GM10266 (cell line): ENCODE data around the gene UAP1L1.

Experiments
- DNase-seq: peaks from one replicate; pipeline ENCODE4 v3.0.0; 2012; ENCODE audit errors: extremely low spot score
- TF ChIP-seq, protein P1 (sequence below): IDR thresholded peaks from 2 replicates; pipeline ENCODE4 v1.5.1; 2012; ENCODE audit warnings: mild to moderate bottlenecking, low read depth; ENCODE audit not compliant: control insufficient read depth, insufficient read depth; ENCODE audit errors: missing control alignments

UAP1L1 gene

DNA sequence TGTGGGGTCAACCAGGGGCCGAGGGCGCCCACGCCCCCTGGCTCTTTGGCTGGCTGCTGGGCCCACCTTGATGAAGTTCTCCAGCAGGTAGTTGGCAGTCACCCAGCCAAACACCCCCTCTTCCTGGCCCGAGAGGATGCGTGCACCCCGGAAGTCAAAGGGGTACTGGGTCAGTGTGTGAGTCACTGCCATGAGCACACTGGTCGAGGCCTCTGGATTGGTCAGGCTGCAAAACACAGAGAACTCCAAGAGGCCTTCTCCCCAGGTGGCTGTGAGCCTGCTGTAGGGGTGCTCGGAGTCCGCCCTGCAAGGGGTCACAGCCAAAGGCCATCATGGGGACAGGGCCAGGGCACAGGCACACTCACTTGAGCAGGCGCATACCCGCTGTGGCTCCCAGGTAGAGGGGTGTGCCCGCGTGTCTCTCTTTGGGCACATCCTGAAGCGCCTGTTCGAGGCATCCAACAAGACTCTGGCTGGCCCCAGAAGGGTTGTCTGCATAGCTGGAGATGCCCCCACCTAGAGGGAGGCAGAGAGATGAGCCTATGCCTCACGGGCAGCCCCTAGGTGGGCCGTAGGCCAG lies 26.1 kb upstream of the UAP1L1 start:
- no peak for DNase-seq
- TF ChIP-seq, protein P1, sequence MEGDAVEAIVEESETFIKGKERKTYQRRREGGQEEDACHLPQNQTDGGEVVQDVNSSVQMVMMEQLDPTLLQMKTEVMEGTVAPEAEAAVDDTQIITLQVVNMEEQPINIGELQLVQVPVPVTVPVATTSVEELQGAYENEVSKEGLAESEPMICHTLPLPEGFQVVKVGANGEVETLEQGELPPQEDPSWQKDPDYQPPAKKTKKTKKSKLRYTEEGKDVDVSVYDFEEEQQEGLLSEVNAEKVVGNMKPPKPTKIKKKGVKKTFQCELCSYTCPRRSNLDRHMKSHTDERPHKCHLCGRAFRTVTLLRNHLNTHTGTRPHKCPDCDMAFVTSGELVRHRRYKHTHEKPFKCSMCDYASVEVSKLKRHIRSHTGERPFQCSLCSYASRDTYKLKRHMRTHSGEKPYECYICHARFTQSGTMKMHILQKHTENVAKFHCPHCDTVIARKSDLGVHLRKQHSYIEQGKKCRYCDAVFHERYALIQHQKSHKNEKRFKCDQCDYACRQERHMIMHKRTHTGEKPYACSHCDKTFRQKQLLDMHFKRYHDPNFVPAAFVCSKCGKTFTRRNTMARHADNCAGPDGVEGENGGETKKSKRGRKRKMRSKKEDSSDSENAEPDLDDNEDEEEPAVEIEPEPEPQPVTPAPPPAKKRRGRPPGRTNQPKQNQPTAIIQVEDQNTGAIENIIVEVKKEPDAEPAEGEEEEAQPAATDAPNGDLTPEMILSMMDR: no peak

DNA sequence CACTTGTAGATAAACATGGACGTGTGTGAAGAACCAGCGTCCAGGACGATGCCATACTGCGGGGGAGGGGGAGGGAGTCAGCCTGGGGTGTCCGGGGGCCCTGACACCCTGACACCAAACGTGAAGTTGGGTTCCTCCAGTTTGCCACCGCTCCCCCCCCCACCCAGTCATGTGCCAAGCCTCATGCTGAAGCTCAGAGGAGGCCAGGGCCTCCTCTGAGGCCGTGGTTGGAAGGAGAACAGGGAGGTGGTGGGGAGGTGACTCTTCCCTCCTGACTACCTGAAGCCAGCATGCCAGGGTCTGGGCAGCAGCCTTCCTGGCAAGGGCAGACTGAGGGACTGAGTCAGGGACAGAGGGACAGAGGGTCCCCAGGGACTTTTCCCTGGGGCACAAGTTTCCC lies 25.0 kb upstream of the UAP1L1 start:
- no peak for DNase-seq
- TF ChIP-seq, protein P1: no peak

DNA sequence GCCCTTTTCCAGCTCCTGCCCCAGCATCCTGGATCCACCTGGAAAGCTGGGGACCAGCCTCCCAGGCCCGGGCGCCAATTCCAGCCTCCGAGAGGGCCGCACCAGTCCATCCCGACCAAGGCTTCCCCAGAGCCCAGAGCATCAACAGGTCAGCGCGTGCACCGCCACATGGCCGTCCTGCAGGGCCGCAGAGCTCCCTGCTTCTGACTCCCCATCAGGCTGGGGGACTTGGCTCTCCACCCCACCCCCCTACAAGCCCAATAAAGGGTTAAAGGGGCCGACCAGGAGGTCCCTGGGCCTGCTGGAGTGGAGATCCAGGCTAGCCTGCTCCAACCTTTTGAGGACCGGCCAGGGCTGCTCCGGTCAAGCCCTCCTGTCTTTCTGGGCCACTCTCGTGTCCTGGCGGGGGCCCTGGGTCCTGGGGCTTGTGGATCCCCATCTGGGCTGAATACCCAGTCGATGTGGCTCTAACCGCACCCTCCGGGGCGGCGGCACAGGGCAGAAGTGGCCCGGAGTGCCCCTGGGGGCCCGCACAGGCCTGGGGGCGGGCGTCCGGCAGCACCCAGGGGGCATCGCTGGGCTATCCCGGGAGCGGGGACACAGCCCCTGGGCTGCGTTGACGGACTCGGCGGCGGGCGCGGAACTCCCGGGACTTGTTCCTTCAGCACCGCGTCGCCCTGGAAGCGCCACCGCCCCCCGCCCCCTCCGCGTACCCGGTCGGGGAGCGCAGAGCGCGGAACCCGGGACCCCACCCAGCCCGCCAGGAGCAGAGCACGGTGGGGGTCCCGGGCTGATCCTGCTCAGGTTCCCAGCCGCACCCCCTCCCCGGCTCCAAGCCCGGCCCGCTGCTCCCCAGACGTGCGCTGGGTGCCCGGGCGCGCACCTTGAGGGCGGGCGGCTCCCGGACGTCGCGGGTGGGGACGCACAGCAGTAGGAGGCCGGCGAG lies 24.0 kb upstream of the UAP1L1 start:
- no peak for DNase-seq

DNA sequence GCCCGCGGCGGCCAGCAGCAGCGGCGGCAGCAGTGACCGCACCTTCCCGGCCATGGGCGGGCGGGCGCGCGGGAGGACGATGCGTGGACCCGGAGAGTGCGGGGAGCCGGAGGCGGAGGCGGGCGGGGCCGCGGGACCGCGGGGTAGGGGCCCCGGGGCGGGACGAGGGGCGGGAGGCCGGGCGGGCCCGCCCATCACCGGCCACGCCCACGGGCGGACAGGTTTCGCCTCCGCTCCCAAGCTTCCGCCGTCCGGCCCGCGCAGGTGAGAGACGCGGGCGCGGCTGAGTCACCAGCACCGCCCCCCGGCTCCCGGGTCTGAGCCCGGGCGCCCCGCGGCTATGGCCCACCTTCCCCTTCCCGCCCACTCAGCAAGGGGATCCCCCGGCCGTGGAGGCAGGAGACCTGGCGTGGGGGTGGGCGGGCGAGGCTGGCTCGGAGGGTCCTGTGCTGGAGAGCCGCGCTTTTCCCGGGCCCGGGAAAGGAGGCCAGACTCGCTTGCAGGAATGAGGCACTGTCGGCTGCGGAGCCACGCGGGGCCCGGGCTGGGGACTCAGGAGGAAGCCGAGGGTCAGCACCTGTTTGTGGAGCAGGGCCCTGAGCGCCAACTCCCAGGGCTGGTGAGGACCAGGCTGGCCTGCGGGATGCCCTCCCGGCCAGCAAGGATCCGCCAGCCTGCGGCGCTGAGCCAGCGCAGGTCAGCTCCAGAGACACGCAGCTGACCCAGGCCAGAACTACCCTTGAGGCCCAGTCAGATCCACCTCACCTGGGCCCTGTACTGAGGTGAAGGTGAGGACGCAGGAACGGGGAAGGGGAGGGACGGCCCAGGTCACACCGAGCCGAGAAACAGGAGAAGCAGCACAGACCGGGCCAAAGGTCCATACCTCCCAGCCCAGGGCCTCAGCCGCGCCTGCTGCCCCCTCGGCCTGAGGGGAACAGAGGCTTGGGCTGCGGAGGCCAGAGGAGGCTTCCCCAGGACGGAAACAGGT lies 23.1 kb upstream of the UAP1L1 start, which contains the start of gene ENTPD2:
ENTPD2 (minus strand) TSS at position 118 of the 988 bp plus-strand sequence; CDS start at position 54, 64 bp downstream.
- DNase-seq: no peak
- TF ChIP-seq, protein P1: no peak

More for the DNA sequence above, 24.0 kb upstream of the UAP1L1 start:
- TF ChIP-seq, protein P1: no peak

DNA sequence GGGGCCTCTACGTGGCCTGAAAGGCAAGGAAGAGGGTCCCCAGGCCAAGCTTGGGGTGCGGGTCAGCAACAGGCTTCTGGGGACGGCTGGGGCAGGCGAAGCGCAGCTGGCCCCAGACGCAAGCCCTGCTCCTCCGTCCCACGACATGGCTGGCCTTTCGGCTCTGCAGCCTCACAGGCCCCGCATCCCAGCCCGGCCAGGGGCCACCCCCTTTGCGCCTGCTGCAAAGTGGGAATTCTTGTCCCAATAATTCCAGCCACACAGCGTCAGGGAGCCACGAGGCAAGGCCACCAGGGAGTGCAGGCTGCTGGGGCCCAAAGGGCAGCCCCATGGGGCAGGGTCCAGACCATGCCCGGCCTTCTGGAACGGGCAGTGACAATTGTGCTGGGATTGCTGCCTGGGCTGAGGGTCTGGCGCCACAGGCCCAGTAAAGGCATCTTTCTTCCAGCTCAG lies 22.4 kb upstream of the UAP1L1 start:
- no peak for DNase-seq
- TF ChIP-seq, protein P1: no peak

DNA sequence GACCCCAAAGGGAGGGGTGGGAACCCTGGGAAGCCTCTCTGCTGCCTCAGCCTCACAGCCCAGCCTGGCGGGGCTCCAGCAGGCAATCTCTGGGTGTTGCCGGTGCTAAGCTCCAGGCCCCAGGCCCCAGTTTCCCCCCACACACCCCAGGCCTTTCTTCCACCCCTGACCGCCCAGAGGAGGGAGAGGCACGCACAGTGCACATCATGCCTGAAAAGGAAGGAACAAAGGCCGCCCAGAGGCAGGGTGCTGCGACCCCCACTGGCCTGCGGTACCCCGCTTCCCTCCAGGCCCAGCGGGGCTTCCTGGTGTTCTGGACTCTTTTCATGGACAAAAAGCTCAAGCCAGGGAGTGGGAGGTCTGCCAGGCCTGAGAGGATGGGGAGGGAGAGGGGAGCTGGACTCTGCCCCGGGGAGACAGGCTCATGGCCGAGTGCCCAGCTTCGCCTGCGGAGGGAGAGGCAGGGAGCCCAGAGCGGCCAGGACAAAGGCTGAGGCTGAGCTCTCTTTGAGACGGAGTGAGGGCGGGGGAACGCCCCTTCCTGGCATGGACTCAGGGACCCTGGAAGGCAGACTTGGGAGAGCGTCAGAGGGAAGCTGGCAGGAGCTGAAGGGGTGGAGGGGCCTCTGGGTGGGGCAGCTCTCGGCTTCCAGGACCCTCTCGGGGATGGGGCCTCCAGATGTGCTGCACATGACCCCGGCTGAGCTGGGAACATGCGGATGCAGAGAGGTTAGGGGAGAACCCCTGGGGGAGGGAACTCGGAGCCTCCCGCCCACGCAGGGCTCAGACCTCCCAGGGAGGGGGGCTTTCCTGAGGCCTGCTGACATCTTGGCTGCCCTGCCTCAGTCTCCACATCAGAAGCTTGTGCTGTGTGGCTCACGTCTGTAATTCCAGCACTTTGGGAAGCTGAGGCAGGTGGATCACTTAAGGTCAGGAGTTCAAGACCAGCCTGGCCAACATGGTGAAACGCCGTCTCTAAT lies 21.6 kb upstream of the UAP1L1 start:
- no peak for DNase-seq
- TF ChIP-seq, protein P1: no peak
